ENCODE data around the gene SLC13A5.

DNA sequence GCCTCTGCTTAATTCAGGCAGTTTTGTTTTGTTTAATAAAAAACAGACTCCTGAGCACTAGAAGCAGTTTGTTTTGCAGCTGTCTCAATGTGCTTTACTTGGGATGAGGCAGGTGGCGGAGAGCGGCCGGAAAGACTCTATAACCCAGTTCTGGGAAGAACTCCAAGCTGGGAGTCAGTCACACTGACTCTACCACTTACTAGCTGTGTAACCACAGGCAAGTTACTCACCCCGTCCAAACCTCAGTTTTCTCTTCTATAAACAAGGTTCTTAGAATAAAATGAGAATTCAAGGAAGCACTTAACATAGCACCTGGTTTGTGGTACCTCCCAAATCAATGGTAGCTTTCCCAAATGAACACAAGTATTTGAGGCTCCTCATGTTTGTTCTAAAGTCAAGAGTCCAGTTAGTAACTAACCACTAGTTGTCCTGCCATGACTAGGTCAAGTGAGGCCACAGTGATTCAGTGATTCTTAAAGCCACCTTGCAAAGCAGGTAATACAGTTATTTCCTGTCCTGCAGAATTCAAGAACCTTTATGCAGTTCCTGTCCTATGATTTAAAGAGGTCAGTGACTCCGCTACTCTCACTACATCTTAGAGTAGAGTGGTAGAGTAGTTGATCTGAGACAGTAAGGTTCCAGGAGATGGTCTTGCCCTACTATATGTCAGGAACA lies 69.6 kb downstream of the SLC13A5 start:
- TF ChIP-seq, protein P1, sequence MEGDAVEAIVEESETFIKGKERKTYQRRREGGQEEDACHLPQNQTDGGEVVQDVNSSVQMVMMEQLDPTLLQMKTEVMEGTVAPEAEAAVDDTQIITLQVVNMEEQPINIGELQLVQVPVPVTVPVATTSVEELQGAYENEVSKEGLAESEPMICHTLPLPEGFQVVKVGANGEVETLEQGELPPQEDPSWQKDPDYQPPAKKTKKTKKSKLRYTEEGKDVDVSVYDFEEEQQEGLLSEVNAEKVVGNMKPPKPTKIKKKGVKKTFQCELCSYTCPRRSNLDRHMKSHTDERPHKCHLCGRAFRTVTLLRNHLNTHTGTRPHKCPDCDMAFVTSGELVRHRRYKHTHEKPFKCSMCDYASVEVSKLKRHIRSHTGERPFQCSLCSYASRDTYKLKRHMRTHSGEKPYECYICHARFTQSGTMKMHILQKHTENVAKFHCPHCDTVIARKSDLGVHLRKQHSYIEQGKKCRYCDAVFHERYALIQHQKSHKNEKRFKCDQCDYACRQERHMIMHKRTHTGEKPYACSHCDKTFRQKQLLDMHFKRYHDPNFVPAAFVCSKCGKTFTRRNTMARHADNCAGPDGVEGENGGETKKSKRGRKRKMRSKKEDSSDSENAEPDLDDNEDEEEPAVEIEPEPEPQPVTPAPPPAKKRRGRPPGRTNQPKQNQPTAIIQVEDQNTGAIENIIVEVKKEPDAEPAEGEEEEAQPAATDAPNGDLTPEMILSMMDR (IDR thresholded peaks at IDR 0.05; ENCODE audit: low read depth, low read length, missing input control): no peak
- TF ChIP-seq RAD21 (IDR thresholded peaks at IDR 0.05) (no peak), RXRA (IDR thresholded peaks at IDR 0.05) (no peak), FOXA1 (IDR thresholded peaks at IDR 0.05) (no peak), YY1 (IDR thresholded peaks at IDR 0.05) (no peak), EGR1 (IDR thresholded peaks at IDR 0.05; ENCODE audit: low read depth in 2 of 2) (no peak), GABPA (IDR thresholded peaks at IDR 0.05 in 1 of 2, conservative IDR thresholded peaks at IDR 0.05 in 1 of 2) (no peak), TAF1 (conservative IDR thresholded peaks at IDR 0.05) (no peak), SP1 (IDR thresholded peaks at IDR 0.05) (no peak), FOXA2 (IDR thresholded peaks at IDR 0.05) (no peak)
- TF ChIP-seq, protein P2, sequence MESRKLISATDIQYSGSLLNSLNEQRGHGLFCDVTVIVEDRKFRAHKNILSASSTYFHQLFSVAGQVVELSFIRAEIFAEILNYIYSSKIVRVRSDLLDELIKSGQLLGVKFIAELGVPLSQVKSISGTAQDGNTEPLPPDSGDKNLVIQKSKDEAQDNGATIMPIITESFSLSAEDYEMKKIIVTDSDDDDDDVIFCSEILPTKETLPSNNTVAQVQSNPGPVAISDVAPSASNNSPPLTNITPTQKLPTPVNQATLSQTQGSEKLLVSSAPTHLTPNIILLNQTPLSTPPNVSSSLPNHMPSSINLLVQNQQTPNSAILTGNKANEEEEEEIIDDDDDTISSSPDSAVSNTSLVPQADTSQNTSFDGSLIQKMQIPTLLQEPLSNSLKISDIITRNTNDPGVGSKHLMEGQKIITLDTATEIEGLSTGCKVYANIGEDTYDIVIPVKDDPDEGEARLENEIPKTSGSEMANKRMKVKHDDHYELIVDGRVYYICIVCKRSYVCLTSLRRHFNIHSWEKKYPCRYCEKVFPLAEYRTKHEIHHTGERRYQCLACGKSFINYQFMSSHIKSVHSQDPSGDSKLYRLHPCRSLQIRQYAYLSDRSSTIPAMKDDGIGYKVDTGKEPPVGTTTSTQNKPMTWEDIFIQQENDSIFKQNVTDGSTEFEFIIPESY (IDR thresholded peaks at IDR 0.05): no peak
- TF ChIP-seq, protein P3, sequence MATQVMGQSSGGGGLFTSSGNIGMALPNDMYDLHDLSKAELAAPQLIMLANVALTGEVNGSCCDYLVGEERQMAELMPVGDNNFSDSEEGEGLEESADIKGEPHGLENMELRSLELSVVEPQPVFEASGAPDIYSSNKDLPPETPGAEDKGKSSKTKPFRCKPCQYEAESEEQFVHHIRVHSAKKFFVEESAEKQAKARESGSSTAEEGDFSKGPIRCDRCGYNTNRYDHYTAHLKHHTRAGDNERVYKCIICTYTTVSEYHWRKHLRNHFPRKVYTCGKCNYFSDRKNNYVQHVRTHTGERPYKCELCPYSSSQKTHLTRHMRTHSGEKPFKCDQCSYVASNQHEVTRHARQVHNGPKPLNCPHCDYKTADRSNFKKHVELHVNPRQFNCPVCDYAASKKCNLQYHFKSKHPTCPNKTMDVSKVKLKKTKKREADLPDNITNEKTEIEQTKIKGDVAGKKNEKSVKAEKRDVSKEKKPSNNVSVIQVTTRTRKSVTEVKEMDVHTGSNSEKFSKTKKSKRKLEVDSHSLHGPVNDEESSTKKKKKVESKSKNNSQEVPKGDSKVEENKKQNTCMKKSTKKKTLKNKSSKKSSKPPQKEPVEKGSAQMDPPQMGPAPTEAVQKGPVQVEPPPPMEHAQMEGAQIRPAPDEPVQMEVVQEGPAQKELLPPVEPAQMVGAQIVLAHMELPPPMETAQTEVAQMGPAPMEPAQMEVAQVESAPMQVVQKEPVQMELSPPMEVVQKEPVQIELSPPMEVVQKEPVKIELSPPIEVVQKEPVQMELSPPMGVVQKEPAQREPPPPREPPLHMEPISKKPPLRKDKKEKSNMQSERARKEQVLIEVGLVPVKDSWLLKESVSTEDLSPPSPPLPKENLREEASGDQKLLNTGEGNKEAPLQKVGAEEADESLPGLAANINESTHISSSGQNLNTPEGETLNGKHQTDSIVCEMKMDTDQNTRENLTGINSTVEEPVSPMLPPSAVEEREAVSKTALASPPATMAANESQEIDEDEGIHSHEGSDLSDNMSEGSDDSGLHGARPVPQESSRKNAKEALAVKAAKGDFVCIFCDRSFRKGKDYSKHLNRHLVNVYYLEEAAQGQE (IDR thresholded peaks at IDR 0.05): no peak
- TF ChIP-seq, protein P4, sequence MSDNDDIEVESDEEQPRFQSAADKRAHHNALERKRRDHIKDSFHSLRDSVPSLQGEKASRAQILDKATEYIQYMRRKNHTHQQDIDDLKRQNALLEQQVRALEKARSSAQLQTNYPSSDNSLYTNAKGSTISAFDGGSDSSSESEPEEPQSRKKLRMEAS (IDR thresholded peaks at IDR 0.05): no peak
- TF ChIP-seq, protein P5, sequence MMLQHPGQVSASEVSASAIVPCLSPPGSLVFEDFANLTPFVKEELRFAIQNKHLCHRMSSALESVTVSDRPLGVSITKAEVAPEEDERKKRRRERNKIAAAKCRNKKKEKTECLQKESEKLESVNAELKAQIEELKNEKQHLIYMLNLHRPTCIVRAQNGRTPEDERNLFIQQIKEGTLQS (IDR thresholded peaks at IDR 0.05): no peak

Measured in liver (tissue), 3 donors.